Measurements from ENCODE around the gene RXRA.

- TF ChIP-seq POLR2A (IDR thresholded peaks at IDR 0.05) (no peak), CTCF (IDR thresholded peaks at IDR 0.05) (no peak), POLR2AphosphoS5 (IDR thresholded peaks at IDR 0.05) (no peak)
These were observed 75.1 kb downstream of the RXRA start for GRCh38 chr9:134401391-134401790.
